Stimulated activated CD8-positive, alpha-beta memory T cell treated with anti-CD3 and anti-CD28 coated beads, Interleukin-15, amount 100 ng/mL, for 48 hours (primary cell): ENCODE results near the gene ERAL1.
"Not testable (repeated sequence)": the region's sequence is repeated elsewhere in the genome, so short reads cannot be mapped to it uniquely, and the experiment has no call there.

Source experiments
- DNase-seq, 2 donors: peaks; one replicate each; pipeline ENCODE4 v3.0.0-alpha.2; 2020; ENCODE audit warnings: low read depth in 2 of 2

The ERAL1 gene

DNA sequence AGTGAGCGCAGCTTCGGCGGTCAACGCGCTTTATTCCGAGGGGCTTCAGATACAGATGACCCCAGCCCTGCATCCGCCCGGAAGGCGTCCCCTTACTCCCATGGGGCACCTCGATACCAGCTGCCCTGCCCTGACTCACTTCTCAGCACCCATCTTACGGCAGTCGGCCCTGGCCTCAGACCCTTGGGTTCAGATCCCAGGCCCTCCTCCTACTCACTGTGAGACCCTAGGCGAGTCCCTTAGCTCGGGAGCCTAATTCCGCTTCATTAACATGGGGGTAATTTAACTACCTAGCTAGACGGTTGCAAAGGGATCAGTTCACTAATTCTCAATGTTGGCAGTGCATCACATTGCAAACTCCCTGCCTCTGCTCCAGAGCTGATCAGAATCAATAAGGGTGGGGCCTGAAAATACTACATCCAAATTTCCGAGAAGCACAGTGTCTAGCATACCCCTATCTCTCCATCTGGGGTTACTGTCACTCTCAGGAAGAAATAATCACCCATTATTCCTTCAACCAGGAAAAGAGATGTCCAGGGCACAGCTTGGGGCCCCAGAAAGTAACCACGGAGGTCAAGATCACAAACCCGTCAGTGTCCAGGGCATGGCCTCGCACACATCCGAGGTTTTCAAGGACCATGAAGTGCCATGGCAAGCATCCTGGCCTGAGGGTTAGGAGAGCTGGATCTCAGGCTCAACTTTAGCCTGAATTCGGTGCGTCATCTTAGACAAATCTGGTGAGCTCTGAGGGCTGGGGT is 43.1 kb downstream of the ERAL1 start:
- DNase-seq: no peak

DNA sequence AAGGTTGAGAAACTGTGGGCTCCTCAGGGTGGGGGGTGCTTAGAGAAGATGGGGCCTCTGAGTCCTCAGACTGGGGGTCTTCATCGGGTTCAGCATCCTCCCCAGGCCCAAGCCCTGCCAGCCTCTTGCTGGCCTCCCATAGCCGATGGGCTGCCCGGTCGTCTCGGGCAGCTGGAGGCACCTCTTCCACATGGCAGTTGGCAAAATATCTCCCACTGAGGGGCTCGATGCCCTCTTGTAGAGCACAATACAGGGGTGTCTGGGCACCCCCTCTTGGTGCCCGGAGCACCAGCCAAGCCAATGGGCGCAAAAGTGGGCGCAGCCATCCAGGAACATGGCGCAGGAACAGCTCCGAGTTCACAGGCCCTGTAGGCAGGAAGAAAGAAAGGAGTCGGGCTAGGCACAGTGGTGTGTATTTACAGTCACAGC is 43.7 kb downstream of the ERAL1 start:
- DNase-seq: no peak

DNA sequence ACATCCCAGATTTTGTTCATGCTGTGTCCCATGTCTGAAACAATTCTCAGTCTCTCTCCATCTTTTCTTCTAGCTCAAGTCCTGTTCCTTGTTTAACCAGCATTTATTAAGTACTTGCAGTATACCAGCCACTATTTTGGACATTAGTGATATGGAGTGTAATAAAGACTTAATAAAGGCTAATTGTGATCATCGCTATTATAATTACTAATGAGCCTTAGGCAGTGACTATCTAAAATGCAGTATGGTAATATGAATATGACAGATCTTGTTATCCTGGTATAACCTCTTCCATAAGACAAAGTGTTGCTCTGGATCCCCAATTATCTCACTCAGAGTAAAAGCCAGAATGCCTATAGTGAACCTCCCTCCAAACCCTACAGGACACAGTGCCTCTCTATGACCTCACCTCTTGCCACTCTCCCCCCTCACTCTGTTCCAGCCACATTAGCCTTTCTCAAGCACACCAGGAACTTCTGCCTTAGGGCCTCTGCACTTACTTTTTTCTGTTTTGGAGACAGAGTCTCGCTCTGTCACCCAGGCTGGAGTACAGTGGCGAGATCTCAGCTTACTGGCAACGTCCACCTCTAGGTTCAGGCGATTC is 44.5 kb downstream of the ERAL1 start:
- DNase-seq: no peak

DNA sequence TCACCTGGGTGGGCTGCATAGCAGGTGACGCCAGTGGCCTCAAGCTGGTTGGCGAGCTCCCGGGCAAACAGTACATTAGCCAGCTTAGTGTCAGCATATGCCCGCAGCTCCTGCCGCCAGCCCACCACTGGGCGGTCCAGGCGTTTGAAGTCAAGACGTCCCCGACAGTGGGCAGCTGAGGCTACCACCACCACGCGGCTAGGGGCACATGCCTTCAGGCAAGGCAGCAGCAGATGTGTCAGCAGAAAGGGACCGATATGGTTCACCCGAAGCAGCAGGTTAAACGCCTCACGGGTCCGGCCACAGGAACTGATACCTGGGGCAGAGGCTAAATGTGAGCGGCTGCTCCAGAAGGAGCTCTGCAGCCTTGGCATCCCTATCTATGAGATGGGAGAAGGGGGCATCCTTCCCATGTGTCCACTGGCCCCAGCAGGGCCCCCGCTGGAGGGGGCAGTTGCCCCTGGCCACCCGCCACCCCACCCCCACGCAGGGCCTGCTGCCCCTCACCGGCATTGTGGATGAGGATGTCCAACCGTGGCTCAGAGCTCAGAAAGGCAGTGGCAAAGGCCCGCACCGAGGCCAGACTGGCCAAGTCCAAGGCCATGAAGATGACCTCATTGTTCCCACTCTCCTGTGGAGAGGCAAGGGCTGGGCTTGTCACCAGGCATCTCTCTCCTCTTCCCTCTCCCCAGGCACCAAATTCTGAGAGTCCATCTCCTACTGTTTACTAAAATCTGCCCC is 46.3 kb downstream of the ERAL1 start:
- no peak for DNase-seq

DNA sequence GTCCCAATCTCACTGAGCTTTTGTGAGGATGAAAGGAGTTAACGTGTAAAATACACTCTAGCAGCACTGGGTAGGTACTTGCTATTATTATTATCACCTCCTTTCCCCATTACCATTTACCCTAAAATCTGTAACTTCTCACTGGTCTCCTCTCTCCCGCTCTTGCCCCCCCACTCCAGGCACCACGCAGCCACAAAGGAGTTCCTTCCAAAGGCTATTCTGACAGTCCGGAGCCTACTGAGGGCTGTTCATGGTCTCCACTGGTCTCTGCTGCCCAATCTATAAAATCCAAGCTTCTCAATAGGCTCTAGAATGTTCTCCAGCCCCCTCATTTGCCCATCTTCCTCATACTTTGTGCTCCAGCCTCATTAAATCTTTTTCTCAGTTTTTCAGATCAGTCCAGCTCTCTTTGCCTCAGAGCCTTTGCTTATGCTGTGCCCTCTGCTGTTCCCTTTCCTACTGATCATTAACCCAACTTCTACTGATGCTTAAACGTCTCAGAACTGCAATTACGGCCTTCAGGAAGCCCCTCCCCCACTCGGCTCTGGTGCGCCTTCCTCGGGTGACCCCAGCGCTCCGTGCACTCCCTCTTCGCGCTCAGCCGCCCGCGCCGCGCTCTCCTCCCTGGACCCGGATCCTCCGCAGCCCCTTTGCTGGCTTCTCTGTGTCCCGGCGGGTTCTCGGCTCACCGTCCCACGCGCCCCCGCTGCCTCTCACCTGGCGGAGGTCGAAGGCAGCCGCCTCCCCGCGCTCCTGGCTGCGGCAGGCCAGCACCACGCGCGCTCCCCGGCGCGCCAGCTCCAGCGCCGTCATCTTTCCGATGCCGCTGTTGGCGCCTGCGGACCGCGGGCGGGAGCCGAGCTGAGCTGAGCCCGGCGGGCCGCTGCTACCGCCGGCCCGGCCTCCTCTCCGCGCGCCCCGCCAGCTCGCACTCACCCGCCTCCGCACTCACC is 47.3 kb downstream of the ERAL1 start:
- peak; percentile 34 to 37 for DNase-seq

DNA sequence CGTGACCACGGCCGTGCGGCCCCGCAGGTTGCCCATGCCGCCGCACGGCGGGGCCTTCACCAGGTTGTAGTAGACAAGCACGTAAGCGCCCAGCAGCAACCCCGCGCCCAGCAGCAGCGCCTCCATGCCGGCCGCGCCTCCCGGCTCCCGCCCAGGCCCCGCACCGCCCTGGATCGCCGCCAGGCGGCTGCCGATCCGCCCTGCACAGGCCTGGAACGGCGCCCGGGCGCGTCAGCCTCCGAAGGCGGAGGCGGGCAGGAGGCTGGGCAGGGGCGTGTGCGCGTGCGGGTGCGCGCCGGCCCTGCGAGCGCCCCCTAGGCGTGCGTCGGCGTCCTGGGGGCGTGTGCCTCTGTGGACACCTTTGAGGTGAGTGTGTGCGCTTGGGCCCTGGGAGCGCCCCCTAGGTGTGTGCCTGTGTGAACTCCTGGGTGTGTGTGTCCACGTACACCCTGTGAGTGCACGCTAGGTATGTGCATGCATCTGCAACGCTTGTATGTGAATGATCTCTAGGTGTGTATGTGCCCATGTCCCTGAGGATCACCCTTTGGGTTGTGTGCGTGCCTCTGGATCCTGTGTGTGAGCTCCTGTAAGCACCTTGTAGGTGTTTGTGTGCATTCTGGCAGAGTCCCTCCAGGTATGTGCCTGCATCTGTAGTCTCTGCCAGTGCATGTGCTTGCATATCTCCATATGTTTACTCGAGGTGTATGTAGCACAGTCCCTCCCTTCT is 48.2 kb downstream of the ERAL1 start, which contains the start of gene DHRS13:
DHRS13 (minus strand) TSS at position 261 of the 727 bp plus-strand sequence; CDS start at position 126, 135 bp downstream.
- peak; percentile 91 for DNase-seq

DNA sequence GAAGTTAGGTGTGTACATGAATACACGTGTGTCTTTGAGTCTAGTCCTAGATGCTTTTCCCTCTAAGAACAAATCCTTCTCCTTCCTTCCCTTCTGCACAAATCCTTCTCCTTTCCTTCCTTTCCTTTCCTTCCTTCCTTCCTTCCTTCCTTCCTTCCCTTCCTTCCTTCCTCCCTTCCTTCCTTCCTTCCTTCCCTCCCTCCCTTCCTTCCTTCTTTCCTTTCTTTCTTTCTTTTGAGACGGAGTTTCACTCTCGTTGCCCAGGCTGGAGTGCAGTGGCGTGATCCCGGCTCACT is 48.7 kb downstream of the ERAL1 start:
- not testable (repeated sequence) for DNase-seq

DNA sequence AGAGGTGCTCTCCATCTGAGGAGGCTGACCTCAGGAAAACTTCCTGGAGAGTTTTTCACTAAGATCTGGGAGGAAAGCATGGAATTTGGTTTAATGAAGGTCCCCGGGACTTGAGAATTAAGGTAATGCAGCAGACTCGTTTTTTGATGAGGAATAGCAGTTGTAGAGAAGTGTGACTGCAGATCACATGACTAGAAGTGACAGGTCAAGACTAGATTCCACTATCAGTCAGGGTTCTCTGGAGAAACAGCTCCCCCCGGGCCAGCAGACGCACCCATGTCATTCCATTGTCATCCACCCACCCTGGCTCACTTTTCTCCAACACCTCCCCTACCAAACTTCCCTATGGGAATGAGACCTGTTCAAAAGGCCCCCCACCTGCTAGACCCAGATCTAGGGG is 50.0 kb downstream of the ERAL1 start:
- DNase-seq: no peak

DNA sequence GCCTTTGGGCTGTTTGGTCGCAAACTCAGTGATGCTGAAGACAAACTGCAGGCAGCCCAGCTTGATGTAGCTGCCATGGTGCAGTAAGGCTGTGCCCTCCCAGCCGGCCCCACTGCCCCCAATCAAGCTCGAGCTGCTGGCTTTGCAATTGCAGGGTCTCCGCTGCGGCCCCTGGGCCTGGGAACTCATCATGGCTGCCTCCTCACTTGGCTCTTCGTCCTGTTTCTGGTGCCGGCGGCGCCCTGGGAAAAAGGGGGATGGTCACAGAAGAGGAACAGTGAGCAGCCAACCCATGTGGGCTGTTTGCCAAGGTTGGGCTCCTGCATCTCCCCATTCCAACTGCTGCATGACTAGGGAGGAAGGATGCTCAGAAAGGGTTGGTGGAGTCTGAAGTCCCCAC is 51.5 kb downstream of the ERAL1 start:
- DNase-seq: no peak

DNA sequence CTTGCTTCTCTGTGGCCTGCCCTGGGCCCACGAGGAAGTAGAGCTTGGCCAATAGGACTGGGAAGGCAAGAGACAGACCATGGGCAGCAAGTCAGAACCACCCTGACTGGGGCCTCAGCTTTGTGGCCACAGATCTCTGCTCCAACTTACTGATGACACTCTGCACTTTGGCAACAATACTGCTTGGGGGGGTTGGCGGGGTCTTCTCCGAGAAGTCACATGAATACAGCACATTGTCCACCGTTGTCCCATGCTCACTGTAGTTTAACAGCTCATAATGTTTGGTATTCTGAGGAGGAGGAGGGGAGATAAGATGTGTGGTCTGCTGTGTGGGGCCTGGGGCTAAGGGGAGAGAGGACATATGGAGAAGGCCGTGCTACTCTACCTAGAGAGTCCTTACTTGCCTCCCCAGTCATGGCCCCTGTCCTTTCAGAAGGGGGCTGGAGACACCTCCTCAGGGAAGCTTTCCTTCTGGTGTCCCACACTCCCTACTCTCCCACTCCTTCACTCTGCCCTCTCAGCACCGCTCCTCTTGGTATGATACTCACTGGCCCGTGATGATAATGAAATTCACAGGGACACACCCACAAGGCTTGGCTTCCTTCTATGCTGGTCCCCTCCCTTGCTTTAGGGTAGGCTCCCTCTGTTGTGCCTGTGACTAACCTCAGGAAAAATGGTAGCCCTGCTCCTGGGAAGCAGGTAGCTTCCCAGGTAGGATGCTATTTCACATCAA is 52.1 kb downstream of the ERAL1 start:
- DNase-seq: no peak

DNA sequence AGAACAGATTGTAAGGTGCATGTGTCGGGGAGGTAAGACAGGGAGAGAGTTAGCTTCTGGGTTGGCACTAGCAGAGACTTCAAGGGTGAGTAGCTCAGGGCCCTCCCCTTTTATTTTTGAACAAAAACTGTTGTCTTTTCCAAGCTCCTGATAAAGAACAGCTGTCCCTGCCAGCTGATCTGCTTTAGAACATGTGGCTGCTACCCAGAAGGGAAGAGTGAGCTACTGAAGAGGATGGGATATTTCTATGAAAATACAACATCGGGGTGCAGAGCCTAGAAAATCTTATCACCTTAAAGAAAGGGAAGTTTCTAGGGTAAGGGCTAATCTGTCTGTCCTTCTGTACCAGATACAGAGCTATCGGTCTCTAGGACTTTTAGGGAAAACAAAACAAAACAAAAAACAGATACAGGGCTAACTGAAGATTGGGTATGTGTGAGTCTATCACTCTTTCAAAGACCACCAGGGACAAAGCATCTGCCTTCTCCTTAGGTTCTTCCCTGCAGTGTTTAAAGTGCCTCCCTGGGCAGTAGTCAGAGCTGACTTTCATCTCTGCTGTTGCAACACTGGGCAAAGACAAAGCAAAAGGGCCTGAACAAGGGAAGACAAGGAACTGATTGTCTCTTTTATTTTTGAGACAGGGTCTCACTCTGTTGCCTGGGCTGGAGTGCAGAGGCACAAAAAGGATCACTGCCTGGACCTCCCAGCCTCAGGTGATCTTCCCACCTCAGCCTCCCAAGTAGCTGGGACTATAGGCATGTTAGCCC is 53.1 kb downstream of the ERAL1 start:
- DNase-seq: no peak

DNA sequence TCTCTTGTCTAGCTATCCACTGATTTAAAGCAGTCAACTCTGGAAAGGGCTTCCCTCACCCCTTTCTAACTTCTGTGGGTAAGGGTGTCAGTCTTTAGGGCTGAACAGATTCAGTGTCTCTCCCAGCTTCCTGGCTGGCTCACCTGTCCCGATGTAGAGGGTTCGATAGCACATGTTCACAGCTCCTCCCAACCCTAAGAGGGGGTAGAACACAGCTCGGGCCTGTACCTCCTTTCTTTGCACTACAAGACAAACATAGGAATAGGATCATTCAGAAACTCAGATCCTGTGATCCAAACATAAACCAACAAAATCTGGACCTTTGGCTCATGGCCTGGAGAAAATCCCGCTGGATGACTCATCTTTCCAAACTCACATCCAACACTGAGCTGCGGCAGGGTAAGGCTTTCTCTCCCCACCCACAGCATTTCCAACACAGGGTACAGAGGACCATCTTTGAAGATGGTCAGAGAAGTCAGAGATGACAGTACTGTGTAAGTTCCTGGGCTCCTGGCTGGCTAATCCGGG is 53.9 kb downstream of the ERAL1 start:
- no peak for DNase-seq

DNA sequence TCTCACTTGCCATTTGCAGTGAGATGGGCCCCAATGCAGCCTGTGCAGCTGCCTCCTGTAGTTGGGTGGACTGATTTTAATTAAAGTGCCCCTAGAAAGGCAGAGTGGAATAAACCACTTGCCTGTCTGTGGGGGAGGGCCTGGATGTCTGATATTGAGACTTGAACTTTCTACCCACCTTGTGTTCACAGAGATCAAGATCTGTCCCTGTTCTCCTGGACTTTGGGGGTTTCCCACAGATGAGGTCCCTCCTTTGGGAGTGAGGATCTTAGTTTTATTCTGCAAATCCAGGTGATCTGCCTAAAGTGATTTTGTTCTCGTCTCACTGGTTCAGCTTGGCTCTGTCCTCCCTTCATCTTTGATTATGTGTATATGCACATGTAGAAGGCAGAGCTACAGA is 55.7 kb downstream of the ERAL1 start:
- no peak for DNase-seq
